GM19238 (cell line): ENCODE measurements around the gene ARHGAP19.
"Not testable (repeated sequence)": the region's sequence is repeated elsewhere in the genome, so short reads cannot be mapped to it uniquely, and the experiment has no call there.

ENCODE experiments used
- DNase-seq: peaks from one replicate; pipeline ENCODE4 v3.0.0; 2011; ENCODE audit warnings: low spot score; ENCODE audit not compliant: insufficient read length

ARHGAP19 gene

GRCh38 chr10:97280783-97281182, 11.7 kb downstream of the ARHGAP19 start:
- DNase-seq: no peak

DNA sequence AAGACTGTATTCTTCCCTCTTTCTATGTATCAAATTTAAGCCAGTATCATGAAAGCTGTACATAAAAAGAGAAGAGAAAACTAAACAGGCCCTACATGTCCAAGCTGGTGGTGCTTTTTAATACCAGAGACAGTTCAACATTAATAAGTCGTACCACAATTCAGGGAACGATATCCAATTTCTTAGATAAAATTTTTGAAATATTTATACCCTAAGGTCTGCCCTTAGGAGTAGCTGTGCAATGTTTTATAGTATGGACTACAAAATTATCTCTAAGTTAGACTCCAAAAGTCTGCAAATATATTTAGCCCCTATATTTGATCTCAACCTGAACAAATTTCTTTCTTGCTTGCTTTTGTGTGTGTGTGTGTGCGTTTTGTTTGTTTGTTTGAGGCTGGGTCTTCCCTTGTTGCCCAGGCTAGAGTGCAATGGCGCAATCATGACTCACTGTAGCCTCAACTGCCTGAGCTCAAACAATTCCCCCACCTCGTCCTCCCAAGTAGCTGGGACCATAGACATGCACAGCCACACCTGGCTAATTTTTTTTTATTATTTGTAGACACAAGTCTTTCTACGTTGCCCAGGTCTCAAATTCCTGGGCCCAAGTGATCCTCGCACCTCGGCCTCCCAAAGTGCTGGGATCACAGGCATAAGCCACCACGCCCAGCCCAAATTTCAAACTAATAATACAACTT, 13.2 kb downstream of the ARHGAP19 start:
- DNase-seq: no peak

GRCh38 chr10:97278491-97278989, 13.9 kb downstream of the ARHGAP19 start:
- DNase-seq: no peak

- DNase-seq: no peak
Observed at GRCh38 chr10:97277551-97277950, 14.9 kb downstream of the ARHGAP19 start.

DNA sequence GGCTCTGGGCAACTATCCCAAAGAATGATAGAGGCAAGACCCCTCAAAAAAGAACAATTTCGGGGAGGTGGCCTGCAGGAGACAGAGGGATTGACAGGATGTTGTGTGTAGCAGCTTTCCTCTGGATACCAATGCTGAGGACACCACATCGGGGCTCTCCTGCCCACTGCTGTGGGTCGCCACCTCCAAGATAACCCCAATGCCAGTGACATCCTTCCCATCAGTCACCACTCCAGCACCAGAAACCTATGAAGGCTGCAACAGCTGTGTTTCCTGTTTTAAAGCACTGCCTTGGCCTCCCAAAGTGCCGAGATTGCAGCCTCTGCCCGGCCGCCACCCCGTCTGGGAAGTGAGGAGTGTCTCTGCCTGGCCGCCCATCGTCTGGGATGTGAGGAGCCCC, 17.6 kb downstream of the ARHGAP19 start:
- no peak for DNase-seq

GRCh38 chr10:97273700-97274099, 18.7 kb downstream of the ARHGAP19 start:
- DNase-seq: no peak

DNA sequence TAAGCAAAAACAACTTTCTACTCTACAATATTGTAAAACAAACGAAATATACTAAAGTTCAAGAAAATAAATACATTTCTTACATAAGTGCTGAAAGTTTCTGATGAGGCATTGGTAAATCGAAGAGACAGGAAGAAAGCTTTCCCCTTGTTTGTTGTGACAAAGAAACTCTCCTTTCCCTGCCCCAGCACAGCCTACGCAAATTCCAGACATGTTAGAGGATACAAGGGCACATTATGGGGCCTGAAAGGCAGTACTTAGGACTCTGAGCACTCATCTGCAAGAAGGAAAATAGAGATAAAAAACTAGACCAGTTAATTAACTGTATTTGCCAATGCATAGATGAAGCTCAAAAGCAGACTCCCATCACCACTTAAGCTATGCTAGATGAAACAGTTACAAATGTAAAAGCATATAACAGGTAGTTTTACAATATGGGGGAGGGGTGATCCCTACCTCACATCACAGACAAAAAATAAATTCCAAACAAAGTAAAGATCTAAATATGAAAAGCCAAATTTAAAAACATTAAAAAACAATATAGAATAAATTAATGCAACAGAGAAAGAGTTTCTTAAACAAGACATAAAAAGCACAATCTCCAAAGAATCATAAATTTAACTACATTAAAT, 21.8 kb downstream of the ARHGAP19 start:
- no peak for DNase-seq

DNA sequence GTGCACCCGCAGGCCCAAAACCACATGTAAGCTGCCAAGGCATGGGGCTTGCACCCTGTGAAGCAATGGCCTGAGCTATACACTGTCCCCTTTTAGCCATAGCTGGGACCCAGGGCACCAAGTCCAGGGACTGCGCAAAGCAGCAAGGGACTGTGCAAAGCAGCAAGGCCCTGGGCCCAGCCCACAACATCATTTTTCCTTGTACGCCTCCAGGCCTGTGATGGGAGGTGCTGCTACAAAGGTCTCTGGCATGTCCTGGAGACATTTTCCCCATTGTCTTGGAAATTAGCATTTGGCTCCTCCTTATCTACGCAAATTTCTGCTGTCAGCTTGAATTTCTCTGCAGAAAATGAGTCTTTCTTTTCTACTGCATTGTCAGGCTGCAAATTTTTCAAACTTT, 24.8 kb downstream of the ARHGAP19 start:
- no peak for DNase-seq

- not testable (repeated sequence) for DNase-seq
Observed at GRCh38 chr10:97265095-97265494, 27.3 kb downstream of the ARHGAP19 start.

- no peak for DNase-seq
Observed at GRCh38 chr10:97263971-97264370, 28.5 kb downstream of the ARHGAP19 start.

GRCh38 chr10:97261656-97262055, 30.8 kb downstream of the ARHGAP19 start:
- DNase-seq: no peak

DNA sequence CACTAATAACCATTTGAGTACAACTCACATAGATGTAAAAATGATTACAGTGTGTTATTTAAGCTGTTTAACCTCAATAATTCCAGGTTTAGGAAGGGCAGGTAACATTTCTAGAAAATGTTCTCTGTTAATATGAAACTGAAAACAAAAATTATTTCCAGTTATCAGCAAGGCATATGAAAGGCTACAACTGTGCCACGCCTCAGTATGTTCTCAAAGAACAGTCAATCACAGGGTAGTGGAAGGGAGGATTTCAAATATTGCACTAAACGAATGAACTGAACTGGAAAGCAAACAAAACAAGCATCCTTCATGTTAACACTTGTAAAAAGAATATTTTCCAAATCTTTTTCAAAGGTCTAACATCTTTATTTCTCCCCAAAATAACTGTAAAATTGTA, 31.3 kb downstream of the ARHGAP19 start:
- no peak for DNase-seq

DNA sequence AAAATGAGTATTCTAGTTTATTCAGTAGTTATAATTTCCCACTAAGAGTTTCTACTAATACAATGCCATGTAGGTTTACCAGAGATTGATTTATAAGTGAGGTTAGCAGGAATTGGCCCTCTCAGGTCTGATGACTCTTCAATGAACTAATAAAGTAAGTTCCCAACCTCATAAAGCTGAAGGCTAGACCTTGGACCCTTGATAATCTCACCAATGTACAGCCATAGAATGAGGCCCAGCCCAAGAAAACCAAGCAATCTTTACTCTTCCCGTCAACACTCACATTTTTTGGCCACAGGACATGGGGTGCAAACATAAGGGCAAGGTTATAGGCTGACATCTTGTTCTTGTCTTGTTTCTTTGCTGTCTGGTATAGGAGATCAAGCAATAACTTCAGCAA, 33.3 kb downstream of the ARHGAP19 start:
- DNase-seq: no peak

GRCh38 chr10:97256356-97256755, 36.1 kb downstream of the ARHGAP19 start:
- no peak for DNase-seq

DNA sequence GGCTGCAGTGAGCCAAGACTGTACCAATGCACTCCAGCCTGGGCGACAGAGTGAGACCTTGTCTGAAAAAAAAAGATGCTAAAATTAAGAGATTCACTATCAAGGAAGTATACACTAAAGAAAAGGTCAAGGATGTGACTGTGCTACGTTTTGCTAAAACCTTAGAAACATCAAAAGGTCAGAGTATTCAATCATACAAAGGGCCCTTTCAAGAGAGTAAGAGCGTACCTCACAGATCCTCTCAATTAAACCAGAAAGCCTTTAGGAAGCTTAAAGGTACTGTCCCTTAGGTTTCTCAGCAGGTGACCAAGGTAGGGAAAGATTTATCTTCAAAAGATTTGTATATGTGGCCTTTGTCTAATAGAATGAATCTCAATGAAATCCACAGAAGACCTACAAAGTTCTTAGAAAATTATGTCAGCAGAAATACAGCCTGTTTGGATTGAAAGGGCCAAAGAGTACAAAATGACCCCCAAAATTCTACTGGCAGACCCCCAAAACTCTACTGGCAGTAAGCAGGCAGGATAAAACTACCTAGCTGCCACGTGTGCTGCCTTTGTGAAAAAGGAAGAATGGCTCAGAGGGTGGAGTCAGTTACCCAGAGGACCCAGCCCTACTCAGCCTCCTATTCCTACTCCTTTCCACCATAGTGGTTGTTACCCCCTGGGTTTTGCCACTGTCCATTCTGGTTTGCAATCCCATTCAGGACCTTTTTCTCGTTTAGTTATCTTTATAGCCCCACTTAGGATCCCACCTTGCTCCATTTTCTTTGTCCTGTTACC, 36.7 kb downstream of the ARHGAP19 start:
- DNase-seq: no peak

DNA sequence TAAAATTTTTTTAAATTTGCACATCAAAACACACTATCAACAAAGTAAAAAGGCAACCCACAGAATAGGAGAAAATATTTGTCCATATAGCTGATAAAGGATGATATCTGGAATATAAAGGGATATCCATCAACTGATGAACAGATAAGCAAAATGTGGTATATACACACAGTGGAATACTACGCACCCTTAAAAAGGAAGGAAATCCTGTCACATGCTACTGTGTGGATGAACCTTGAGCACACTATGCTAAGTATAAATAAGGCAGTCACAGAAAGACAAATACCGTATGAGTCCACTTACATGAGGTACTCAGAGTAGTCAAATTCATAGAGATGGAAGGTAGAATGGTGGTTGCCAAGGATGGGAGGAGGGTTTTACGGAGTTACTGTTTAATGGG, 37.7 kb downstream of the ARHGAP19 start:
- no peak for DNase-seq

DNA sequence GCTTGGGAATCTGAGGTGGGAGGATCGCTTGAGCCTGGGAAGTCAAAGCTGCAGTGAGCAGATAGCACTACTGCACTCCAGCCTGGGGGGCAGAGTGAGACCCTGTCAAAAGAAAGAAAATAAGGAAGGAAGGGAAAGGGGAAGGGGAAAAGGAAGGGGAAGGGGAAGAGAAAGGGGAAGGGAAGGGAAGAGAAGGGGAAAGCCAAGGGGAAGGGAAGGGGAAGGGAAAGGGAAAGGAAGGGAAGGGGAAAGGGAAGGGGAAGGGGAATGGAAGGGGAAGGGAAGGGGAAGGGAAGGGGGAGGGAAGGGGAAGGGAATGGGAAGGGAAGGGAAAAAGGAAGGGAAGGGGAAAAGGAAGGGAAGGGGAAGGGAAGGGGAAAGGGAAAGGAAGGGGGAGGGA, 41.5 kb downstream of the ARHGAP19 start:
- no peak for DNase-seq

GRCh38 chr10:97243836-97244235, 48.6 kb downstream of the ARHGAP19 start:
- no peak for DNase-seq

DNA sequence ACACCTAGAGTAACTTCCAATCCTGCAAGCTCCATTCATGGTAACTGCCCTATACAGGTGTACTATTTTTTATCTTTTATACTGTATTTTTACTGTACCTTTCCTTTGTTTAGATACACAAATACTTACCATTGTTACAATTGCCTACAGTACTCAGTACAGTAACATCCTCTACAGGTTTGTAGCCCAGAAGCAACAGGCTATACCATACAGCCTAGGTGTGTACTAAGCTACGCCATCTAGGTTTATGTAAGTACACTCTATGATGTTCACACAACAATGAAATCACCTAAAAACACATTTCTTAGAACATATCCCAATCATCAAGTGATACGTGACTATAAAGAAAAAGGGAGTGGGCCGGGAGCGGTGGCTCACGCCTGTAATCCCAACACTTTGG, 53.6 kb downstream of the ARHGAP19 start:
- no peak for DNase-seq

DNA sequence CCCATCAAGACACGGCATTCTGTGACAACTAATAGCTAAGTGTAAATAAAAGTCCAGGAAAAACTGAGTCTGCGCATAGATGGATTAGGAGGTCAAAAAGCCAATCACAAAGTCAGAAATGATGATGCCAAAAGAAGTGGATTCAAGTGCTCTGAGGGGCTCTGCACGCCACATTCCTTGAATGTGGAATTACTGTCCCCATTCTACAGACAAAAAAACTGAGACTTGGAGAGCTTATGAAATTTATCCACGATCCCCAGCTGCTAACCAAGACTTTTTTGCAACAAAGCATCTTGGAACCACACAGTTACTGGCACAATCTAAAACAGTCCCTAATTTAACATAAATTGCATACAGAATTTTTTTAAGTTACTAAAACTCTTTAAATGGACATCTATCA, 57.1 kb downstream of the ARHGAP19 start:
- DNase-seq: no peak

- DNase-seq: no peak
Observed at GRCh38 chr10:97234400-97234799, 58.0 kb downstream of the ARHGAP19 start.

GRCh38 chr10:97230146-97230545, 62.3 kb downstream of the ARHGAP19 start:
- no peak for DNase-seq
